Mucosa of descending colon (tissue), 3 donors: ENCODE results near the gene CMYA5. TPM values are rescaled to one million over a fixed set of nuclear protein-coding genes. Genes with fewer than 3 reads are reported as not detected.

ENCODE experiments used
- ATAC-seq: fragments of 200-7000 bp; cut with Tn5 transposase; one replicate; pipeline ENCODE4 v1.9.1; 2020; ENCODE audit warnings: mild to moderate bottlenecking, moderate library complexity
- DNase-seq, 3 donors: peaks; one replicate each; pipeline ENCODE4 v3.0.0-alpha.2; 2020
- H3K36me3 ChIP-seq: fragments of 200-600 bp; one replicate; pipeline ENCODE4 v1.8.0; 2021; ENCODE audit warnings: low read depth, mild to moderate bottlenecking
- H3K4me1 ChIP-seq: fragments of 200-600 bp; one replicate; pipeline ENCODE4 v1.8.0; 2021; ENCODE audit warnings: low read depth, mild to moderate bottlenecking
- H3K4me3 ChIP-seq: fragments of 200-600 bp; one replicate; pipeline ENCODE4 v1.8.0; 2021; ENCODE audit warnings: mild to moderate bottlenecking
- H3K9me3 ChIP-seq: fragments of 200-600 bp; one replicate; pipeline ENCODE4 v1.8.0; 2021; ENCODE audit warnings: mild to moderate bottlenecking
- intact Hi-C, 2 donors: fragments of 100-400 bp; cut with DNase I in 1 of 2; cut with micrococcal nuclease in 1 of 2; formaldehyde crosslinking; loops; one replicate each; pipeline versions ENCODE4 v1.11.0 to v1.11.1; 2022; cut with DNase I, micrococcal nuclease
- total RNA-seq, 3 donors: library from RNA; stranded (reverse); fragmentation: NEBNext Ultra II Directional in 2 of 3; extraction: Animal tissue kit (Norgen Biotek cat#: 25700) in 2 of 3; gene quantifications; one replicate each; pipeline versions ENCODE4 v1.2.1 to v1.2.4, GENCODE V29; 2021 to 2023
- TF ChIP-seq, protein P1 (sequence below): fragments of 200-600 bp; IDR thresholded peaks from one replicate; pipeline ENCODE4 v1.8.0; 2022; ENCODE audit warnings: antibody characterized with exemption, mild to moderate bottlenecking
- donor health status: DM: no; HTN: no; CAD: no; lungs with moderate emphysema.
- donor health status: DM: no; HTN: no; CAD: no.
- donor health status: DM: no; HTN: yes; CAD: no.

Gene CMYA5
- total RNA-seq, 3 donors from 2014 or later: 0.55 to 3.3 (median 1.1) TPM

DNA sequence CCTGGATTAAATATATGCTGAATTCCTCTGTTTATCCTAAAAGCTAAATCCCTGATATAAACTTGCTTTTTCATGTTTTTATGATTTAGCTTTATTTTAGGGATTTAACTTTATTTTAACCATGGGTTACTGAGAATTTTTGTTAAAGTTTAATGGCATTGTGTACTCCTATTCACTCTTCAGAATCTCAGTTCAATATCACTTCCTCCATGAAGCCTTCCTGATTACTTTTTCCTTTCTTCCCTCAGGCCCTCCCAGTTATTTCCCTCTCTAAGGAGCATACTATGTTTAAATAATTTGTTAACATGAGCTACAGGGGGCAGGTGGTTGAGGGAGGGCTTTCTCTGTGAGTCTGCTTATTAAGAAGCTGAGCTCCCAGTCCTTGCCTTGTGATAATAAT, 151.5 kb downstream of the CMYA5 start:
- intact Hi-C loops: no loop called here
- DNase-seq: no peak
- Histone ChIP-seq H3K9me3 (no peaks in the 10 kb centered on the region), H3K36me3 (no peaks in the 10 kb centered on the region), H3K4me3 (no peak overlapping the region), H3K4me1 (no peaks in the 10 kb centered on the region)
- TF ChIP-seq, protein P1, sequence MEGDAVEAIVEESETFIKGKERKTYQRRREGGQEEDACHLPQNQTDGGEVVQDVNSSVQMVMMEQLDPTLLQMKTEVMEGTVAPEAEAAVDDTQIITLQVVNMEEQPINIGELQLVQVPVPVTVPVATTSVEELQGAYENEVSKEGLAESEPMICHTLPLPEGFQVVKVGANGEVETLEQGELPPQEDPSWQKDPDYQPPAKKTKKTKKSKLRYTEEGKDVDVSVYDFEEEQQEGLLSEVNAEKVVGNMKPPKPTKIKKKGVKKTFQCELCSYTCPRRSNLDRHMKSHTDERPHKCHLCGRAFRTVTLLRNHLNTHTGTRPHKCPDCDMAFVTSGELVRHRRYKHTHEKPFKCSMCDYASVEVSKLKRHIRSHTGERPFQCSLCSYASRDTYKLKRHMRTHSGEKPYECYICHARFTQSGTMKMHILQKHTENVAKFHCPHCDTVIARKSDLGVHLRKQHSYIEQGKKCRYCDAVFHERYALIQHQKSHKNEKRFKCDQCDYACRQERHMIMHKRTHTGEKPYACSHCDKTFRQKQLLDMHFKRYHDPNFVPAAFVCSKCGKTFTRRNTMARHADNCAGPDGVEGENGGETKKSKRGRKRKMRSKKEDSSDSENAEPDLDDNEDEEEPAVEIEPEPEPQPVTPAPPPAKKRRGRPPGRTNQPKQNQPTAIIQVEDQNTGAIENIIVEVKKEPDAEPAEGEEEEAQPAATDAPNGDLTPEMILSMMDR: no peak
- ATAC-seq: no peak

DNA sequence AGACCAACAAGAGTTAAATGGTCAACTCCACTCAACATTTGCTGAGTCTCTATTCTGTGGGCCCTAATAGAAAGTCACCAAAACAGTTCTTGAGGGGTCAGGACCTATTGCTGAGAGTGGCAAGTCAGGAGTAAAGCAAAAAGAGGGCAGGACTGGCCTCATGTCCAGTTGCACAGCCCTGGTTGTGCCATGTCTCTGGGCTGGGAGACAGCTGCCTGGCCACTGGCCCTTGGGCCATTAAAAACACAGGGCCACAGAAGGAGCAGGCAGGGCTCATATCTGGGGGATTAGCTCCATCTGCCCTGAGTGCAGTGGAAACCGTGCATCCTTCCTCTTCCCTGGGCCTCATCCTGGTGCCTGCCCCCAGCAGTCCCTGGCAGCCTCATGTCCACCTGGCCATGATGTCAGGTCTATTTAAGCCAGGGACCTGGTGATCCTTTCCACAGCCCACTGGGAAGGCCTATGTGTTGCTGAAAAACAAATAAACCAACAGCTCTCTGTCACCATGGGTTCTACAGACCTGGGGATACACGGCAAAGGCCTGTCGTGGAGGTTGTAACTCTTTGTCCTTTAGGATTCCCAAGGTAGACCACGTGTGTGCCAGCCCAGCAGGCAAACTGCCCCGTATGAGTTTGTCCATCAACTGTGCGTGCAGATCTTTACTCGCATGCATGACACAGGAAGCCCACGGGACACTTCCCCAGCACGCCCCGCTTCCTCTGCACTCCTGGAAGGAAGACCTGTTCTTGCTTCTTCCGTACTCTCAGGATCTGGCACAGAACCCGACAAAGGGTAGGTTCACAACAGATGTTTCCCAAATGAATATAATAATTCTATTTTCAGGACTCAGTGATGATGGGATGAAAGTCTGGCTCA, 152.6 kb downstream of the CMYA5 start:
- H3K4me1 ChIP-seq: no peaks in the 10 kb centered on the region
- ATAC-seq: no peak
- DNase-seq: no peak
- TF ChIP-seq, protein P1: no peak
- no peaks in the 10 kb centered on the region for H3K9me3 ChIP-seq
- H3K4me3 ChIP-seq: no peak overlapping the region
- intact Hi-C loops: no loop called here
- H3K36me3 ChIP-seq: no peaks in the 10 kb centered on the region

DNA sequence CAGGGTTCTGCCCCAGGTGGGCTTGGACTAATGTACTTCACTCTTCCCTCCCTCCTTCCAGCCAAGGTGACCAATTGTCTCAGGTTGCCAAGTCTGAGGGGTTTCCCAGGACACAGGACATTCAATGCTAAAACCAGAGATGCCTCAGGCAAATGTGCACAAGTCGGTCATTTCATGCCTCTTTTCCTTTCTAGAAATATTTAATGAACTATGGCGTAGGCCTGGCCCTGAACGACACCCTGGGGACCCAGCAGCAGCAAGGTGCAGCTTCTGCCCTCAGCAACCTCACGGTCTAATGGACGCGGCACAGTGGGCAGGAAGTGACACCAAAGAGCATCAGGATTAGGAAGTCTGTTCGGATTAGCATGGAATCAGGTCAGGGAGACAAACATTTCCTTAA, 153.4 kb downstream of the CMYA5 start:
- no peak for DNase-seq
- Histone ChIP-seq H3K4me1 (no peaks in the 10 kb centered on the region), H3K4me3 (no peak overlapping the region), H3K36me3 (no peaks in the 10 kb centered on the region), H3K9me3 (no peaks in the 10 kb centered on the region)
- ATAC-seq: no peak
- TF ChIP-seq, protein P1: no peak
- intact Hi-C loops: no loop called here

DNA sequence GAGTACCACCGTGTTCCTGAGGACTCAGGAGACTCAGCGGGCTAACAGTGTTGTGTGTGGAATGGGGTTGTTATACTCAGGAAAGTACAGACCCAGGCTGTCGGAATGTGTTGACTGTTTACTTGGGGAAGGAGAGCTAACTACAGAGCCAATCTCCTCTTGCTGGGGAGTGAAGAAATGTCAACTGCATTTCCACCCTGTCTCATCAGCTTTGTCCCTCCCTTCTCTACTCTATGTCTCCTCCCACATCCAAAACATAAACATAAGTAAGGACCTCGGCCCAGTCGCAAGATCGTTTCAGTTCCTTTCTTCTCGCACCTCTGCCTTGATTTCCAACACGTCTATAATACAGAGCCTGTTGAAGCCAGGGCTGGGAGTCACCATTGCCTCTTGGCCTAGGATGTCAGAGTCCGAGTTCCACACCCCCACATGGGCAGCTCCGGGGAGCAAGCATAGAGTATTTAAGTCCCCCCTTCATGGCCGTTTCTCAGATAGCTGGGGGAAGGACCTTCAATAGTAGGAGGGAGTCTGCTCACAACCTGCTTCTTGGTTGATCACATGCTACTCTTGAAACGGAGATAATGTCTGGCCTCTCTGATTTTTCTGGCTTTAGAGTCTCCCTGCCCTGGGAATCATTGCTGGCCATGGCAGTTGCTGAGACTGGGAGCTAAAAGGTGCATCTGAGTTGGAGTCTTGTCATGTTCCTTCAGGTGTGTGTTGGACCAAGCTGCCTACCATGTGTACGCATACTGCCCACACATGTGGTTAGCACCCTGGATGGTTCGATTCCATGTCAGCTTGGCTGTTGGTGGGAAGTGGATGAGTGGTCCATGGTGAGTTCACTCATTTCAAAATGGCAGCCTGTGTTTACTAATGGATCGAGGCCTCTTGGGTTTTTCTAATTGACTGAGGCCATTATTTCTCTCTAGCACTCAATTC, 154.1 kb downstream of the CMYA5 start:
- TF ChIP-seq, protein P1: no peak
- intact Hi-C loops: no loop called here
- H3K36me3 ChIP-seq: no peaks in the 10 kb centered on the region

DNA sequence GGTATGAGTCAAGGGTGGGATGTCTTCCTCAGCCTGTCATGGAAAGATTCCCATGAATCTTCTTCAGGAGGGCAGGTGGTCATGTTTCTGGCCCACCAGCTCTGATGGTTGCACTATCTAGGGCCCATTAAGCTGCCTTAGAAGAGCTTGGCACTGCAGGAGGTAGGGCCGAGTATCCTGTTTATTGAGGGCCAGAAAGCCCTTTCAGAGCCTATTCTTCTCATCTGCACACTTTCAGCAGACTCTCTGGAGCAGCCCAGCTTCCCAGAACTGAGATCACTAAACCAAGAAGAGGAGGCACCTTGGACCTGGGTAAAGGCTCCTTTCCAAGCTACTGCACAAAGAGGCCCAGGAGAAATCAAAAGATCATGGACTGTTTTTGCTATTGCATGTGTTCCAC, 154.9 kb downstream of the CMYA5 start:
- ATAC-seq (no peak), DNase-seq (no peak)
- no peak overlapping the region for H3K4me3 ChIP-seq
- H3K36me3 ChIP-seq: no peaks in the 10 kb centered on the region
- no peaks in the 10 kb centered on the region for H3K9me3 ChIP-seq
- intact Hi-C loops: no loop called here
- no peaks in the 10 kb centered on the region for H3K4me1 ChIP-seq
- TF ChIP-seq, protein P1: no peak

More for the DNA sequence above, 154.1 kb downstream of the CMYA5 start:
- ATAC-seq (no peak), DNase-seq (no peak)
- no peaks in the 10 kb centered on the region for H3K9me3 ChIP-seq
- no peak overlapping the region for H3K4me3 ChIP-seq
- H3K4me1 ChIP-seq: no peaks in the 10 kb centered on the region
